ENCODE data around the gene QPRT. TPM values are rescaled to one million over a fixed set of nuclear protein-coding genes. Genes with fewer than 3 reads are reported as not detected.
A peak's percentile ranks its signal among the peaks of the same experiment; 100 is the strongest.
"Not testable (repeated sequence)": the region's sequence is repeated elsewhere in the genome, so short reads cannot be mapped to it uniquely, and the experiment has no call there.

Gene QPRT
- polyA plus RNA-seq, 3 donors, result 171 to 206 (median 173) TPM

DNA sequence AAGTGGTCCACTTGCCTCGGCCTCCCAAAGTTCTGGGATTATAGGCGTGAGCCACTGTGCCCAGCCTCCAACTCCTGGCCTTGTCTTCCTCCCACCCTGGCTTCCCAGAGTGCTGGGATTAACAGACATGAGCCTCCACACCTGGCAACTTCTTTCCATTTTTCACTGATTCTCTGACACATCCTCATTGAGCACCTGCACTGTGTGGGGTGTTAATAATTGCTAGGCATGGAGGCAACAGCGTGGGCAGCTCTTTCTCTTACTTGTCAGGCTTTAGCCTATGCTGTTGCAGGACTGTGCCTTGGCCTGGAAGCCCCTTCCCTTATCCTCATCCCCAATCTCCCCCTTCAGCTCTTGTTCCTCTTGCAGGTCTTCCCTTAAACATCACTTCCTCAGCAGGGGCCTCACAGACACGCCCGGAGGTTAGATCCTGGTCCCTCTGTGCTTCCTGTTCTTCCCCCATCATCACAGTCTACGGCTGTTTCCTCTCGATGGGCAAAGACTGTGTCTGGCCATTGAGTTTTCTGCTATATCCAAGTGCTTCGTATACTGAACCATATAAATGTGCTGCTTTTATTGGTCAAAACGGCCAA, 7.9 kb downstream of the QPRT start:
- no peak for DNase-seq

DNA sequence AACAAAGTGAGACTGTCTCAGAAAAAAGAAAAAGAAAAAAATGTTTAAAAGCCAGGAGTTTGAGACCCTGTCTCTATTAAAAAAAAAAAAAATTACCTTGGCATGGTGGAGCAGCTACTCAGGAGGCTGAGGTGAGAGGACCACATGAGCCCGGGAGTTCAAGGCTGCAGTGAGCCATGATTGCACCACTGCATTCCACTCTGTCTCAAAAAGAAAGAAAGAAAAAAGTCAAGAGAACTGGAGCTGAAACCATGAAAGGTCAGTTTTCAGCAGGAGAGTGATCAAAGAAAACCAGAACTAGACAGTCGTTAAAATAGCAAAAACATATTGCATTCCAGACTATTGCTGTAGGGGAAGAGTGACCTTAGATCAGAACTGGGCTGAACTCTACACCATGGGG, 8.8 kb downstream of the QPRT start:
- no peak for DNase-seq

DNA sequence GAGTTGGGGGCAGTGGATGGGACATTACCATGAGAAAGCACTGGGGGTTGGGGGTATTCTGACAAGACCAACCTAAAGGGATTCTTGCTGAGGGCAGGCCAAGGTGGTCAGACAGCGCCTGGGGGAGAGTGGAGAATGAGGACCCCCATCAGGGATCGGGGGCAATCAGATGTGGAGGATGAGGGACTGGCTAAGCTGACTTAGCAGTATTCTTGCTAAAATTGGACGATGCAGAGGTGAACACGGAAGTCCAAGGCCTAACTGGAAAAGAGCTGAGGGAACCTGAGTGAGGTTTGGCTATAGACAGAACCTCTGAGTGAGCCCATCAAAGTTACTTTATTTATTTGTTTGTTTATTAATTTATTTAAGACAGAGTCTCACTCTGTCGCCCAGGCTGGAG, 9.2 kb downstream of the QPRT start:
- DNase-seq, result no peak

DNA sequence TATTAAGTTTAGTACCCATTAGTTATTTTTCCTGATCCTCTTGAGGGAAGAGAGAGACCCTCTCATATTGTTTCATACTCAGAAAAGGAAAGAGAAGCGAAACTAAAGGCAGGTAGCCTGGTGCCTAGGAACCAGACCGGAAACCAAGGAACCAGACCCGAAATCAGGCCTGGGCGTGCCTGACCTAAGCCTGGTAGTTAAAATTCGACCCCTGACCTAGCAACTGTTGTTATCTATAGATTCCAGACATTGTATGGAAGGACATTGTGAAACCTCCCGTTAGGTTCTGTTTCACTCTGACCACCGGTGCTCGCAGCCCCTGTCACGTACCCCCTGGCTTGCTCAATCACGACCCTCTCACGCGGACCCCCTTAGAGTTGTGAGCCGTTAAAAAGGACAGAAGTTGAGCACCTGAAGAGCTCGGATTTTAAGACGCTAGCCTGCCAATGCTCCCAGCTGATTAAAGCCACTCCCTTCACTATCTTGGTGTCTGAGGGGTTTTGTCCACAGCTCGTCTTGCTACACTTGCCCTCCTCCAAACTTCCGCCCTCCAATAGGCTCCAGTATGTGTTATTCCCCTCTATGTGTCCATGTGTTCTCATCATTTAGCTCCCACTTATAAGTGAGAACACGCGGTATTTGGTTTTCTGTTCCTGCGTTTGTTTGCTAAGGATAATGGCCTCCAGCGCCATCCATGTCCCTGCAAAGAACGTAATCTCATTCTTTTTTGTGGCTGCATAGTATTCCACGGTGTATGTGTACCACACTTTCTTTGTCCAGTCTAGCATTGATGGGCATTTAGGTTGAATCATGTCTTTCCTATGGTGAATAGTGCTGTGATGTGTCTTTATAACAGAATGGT, 10.7 kb downstream of the QPRT start:
- not testable (repeated sequence) for DNase-seq

DNA sequence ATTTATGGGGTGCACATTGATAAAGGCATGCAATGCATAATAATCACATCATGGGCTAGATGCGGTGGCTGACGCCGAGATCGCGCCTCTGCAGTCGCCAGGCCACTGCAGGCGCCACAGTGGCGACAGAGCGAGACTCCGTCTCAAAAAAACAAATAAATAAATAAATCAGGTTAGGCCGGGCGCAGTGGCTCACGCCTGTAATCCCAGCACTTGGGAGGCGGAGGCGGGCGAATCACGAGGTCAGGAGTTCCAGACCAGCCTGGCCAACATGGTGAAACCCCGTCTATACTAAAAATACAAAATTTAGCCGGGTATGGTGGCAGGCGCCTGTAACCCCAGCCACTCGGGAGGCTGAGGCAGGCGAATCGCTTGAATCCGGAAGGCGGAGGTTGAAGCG, 13.6 kb downstream of the QPRT start:
- DNase-seq, result not testable (repeated sequence)

DNA sequence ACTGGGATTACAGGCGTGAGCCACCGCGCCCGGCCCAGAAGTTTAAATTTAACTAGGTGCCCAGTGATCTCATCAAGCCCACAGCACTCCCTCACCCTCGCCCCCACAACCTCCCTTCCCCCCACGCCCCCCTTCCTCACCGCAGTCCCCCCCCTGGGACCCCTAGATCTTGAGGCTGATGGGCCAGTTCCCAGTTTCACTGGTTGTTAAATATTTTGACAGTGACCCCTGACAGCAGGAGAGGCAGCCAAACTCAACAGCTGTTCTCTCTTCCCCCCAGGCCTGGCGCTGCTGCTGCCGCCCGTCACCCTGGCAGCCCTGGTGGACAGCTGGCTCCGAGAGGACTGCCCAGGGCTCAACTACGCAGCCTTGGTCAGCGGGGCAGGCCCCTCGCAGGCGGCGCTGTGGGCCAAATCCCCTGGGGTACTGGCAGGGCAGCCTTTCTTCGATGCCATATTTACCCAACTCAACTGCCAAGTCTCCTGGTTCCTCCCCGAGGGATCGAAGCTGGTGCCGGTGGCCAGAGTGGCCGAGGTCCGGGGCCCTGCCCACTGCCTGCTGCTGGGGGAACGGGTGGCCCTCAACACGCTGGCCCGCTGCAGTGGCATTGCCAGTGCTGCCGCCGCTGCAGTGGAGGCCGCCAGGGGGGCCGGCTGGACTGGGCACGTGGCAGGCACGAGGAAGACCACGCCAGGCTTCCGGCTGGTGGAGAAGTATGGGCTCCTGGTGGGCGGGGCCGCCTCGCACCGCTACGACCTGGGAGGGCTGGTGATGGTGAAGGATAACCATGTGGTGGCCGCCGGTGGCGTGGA, 15.6 kb downstream of the QPRT start:
- no peak for DNase-seq

DNA sequence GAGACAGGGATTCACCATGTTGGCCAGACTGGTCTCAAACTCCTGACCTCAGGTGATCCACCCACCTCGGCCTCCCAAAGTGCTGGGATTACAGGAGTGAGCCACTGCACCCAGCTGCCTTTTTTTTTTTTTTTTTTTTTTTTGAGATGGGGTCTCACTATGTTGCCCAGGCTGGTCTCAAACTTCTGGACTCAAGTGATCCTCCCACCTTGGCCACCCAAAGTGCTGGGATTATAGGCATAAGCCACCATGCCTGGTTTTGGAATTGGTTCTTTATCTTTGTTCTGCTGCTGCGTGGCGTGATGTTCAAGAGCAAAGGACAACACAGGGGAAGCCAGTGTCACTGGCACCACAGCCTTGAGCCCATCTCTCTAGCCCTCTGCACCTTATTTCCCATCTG, 16.7 kb downstream of the QPRT start:
- DNase-seq, result not testable (repeated sequence)

DNA sequence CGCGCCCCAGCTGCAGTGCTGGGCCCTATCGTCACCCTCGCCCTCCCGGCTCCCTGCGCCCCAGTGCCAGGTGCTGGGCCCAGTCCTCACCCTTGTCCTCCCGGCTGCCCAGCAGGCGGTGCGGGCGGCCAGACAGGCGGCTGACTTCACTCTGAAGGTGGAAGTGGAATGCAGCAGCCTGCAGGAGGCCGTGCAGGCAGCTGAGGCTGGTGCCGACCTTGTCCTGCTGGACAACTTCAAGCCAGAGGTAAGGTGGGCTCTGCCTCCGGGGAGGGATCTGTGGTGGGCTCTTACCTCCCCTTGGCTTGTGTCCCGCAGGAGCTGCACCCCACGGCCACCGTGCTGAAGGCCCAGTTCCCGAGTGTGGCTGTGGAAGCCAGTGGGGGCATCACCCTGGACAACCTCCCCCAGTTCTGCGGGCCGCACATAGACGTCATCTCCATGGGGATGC, 17.9 kb downstream of the QPRT start:
- no peak for DNase-seq

DNA sequence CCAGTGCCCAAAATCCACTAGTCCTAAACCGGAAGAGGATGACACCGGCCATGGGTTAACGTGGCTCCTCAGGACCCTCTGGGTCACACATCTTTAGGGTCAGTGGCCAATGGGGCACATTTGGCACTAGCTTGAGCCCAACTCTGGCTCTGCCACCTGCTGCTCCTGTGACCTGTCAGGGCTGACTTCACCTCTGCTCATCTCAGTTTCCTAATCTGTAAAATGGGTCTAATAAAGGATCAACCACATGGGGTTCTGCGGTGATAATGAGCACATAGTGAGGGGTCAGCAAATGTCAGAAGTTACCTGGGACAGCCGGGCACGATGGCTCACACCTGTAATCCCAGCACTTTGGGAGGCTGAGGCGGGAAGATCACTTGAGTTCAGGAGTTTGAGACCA, 18.4 kb downstream of the QPRT start:
- DNase-seq, result no peak

DNA sequence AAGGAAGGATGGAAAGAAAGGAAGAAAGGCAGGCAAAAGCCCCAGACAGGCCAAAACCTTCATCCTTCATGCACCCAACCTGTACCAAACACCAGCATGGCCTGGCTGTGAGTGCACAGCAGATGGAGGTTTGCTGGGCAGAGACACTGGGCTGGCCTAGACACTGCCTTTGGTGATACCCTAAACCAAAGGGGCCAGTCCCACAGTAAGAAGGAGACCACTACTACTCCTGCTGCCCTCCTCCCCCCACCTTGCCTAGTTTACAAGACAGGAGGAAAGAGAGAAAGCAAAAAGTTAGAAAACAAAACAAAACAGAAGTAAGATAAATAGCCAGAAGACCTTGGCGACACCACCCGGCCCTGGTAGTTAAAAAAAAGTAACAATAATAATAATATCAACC, 19.1 kb downstream of the QPRT start:
- DNase-seq, result no peak

DNA sequence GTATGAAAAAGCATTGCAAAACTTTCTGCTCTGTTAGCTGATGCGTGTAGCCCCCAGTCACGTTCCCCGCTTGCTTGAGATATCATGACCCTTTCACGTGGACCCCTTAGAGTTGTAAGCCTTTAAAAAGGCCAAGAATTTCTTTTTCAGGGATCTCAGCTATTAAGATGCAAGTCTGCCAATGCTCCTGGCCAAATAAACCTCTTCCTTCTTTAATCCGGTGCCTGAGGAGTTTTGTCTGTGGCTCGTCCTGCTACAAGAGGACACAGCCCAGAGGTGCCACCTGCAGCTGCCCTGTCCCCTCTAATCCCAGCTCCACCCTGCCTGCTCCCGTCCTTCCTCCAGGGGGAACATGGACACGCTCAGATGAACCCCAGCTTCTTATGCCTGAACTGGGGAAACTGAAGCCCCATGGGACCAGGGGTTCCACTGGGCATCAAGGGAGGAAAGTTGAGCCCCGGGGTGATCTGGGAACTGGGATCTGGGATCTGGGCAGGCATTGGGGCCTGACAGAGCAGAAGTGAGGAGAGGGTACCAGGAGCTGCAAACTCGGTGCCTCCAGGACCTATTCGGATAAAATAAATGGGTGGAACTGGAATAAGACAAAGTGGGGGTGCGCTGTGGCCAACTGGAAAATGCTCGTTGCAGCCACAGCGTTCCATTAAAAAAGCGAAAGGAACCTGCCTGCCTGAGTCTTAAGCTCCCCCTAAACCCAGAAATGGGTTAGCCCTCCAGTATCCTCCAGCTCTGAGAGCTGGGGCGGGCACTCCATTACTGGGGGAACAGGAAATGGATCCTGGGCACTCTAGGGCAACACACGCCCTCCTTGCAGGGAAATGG, 19.7 kb downstream of the QPRT start:
- DNase-seq, result no peak

DNA sequence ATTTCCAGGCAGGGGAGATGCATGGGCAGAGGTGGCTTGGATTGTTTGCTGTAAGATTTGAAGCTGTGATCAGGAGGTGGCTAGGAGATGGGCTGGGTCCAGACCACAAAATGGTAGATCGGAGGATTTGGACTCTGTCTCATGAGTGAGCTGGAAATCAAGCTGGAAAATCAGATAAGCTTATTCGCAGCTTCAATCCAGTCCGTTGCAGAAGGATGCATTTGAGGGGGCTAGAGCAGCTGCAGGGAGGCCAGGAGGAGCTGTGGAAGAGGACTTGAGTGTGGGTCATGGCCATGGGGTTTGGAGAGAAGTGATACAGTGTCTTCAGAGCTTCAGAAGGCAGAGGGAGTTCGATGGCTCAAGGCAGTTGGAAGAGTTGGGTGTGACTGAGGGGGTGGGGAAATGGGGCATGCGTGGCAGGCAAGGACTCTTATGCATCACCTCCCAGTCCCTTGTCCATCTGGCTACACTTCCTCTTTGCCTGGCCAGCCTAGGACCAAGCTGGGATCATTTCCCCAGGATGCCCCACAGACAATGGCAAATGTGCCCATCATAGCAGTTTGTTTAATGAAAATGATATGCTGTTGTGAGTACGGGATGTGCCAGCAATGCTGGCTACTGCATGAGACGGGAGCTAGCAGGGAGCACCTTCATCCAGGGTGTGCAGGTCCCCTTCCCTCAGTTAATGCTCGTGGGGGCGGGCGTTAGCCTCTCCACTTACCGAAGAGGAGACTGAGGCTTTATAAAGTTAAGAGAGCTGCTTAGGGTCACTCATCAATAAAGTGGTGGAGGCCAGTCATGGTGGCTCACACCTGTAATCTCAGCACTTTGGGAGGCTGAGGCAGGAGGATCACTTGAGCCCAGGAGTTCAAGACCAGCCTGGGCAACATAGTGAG, 20.6 kb downstream of the QPRT start:
- DNase-seq, result no peak

DNA sequence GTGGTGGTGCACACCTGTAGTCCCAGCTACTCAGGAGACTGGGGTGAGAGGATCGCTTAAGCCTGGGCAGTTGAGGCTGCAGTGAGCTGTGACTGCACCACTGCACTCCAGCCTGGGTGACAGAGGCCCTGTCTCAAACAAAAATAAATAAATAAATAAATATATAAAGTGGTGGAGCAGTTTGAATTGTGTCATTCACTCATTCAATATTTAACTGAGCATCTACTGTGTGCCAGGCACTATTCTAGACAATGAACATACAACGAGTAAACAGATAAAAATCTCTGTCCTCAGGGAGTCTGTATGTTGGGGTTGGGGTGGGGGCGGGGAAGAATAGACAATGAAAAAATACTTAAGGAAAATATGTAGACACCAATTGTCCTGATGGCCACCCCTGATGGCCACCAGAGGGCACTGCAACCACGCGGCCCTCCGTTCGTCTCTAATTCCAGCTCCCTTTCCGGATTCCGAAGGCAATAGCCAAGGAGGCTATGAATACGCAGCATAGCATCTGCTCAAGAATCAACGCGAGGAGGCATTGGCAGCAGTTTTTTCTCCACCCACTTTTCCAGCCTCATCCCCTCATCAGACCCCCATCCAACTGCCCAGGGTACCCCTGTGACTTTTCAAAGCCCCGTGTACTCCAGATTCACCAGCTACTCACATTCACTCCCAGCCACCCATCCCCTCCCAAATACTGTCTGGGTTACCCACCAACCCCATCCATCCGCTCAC, 21.4 kb downstream of the QPRT start:
- peak; percentile 63 for DNase-seq

DNA sequence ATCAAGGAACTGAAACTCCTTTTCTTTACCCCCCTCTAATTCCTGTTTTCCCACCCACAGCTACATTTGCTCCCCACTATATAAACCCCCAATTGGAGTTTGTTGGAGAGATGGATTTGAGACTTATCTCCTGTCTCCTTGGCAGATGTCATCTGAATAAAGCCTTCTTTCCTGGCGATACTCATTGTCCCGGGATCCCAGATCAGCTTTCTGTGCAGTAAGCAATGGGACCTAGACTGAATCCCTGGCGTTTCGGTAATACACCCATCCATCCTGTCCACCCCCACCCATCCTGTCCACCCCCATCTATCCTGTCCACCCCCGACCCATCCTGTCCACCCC, 22.2 kb downstream of the QPRT start:
- no peak for DNase-seq

DNA sequence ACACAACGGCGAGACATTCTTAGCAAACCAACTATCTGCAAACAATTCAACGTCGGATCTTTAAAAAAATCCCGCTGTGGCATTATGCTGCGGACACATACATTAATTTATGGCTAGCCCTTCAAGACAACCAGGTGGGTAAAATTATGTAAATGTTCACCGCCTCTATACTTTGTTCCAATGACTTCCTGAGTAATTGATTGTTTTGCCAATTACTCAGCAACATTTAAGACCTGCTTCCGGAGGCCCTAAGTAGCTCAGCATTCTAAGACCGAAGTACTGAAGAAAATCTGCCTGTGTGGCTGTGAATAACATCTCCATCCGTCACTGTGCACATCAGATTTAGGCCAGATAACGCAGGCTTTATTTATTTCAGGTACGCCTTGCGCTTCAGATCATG, 23.3 kb downstream of the QPRT start:
- DNase-seq, result no peak

DNA sequence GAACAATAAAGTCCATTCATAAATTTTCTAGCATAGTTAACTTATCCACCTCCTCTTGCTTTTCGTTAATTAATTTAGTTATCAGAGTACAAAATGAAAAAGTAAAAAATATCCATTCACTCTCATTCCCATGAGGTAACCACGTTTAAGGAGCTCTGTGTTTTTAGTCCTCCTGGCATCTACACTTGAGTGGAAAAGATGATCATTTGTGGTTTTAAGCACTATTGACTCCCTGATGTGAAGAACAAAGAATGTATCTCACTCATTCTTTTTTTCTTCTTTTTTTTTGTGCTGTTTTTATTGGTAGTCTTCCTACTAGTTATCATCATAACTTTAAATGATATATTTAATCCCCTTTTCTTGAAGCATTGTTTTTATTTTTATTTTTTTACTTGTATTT, 26.1 kb downstream of the QPRT start:
- no peak for DNase-seq

DNA sequence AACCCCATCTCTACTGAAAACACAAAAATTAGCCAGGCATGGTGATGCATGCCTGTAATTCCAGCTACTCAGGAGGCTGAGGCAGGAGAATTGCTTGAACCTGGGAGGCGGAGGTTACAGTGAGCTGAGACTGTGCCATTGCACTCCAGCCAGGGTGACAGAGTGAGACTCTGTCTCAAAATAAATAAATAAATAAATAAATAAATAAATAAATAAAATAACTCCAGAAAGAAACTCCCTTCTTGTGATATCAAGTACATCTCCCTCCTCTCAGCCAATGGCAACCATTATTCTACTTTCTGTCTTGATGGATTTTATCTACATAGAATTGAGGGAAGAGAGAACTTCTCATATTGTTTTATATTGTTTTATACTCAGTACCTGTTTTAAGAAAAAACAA, 28.2 kb downstream of the QPRT start:
- DNase-seq, result not testable (repeated sequence)

DNA sequence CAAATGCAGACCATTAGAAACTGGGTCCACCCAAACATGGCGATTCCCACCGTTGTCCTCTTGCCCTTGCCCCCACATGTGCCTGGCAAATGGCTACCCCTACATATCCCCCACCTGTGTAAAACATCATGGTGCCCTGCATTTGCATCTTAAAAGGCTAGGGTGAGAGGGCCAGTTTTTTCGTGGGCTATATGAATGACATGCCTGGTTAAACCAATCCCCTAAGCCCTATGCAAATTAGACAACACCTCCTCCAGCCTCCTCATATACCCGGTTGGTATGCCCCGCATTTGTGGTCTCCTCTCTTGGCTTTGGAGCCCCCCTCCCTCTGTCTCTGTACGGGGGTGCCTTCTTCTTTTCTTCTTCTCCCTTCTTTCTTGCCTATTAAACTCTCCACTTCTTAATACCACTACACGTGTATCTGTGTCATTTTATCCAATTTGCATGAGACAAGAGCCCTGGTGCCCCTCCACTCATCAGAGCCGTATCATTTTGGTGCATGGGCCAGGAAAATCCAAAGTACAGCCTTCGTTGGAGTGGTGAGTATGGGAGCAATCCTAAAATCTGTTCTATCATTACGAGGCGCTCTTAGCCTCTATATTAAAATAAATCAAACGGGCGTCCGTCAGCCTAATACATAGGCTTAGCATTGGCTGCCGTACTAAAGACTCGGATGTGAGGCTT, 30.1 kb downstream of the QPRT start:
- DNase-seq, result no peak

DNA sequence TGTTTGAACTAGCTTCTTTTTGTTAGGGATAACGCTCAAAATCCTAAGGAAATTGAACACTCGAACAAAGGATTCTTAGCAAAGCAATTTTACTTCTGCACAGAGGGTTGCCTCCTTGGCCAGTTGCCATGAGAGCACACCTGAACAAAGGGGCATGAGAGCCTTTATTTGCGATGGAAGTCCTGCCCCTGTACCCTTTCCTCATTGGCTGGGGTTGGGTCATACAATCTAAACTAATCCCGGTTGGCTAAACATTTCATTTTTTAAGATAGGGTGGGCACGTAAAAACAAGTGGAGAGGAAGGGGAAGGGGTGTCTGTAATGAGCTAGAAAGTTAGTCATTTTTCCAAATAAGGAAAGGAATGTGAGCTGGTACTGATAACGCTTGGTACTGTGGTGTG, 30.7 kb downstream of the QPRT start:
- not testable (repeated sequence) for DNase-seq
